Astrocyte (in vitro differentiated cells and primary cell): ENCODE measurements around the gene LBX1. TPM values are rescaled to one million over a fixed set of nuclear protein-coding genes. Genes with fewer than 3 reads are reported as not detected.

ENCODE experiments used
- DNase-seq: peaks from one replicate; pipeline ENCODE4 v3.0.0-alpha.2; 2010; ENCODE audit warnings: low read depth
- FAIRE-seq: peaks from 2 replicates; lab custom pipeline; 2011; peaks lifted over from hg19 to GRCh38; lab: Jason Lieb, UNC
- H2AFZ ChIP-seq: 2 replicates; pipeline ENCODE4 v1.6.0; 2012; ENCODE audit warnings: low read depth, low read length, inconsistent platforms
- H3K27ac ChIP-seq: 2 replicates; pipeline ENCODE4 v1.5.1; 2011; ENCODE audit warnings: low read depth, low read length, inconsistent platforms
- H3K27me3 ChIP-seq: 2 replicates; pipeline ENCODE4 v1.6.0; 2011; ENCODE audit warnings: low read length, inconsistent platforms; ENCODE audit not compliant: insufficient read depth
- H3K36me3 ChIP-seq: 2 replicates; pipeline ENCODE4 v1.5.1; 2011; ENCODE audit warnings: low read length, inconsistent platforms; ENCODE audit not compliant: insufficient read depth
- H3K4me1 ChIP-seq: 2 replicates; pipeline ENCODE4 v1.5.1; 2011; ENCODE audit warnings: low read length, inconsistent platforms; ENCODE audit not compliant: insufficient read depth
- H3K4me2 ChIP-seq: 2 replicates; pipeline ENCODE4 v1.6.0; 2012; ENCODE audit warnings: low read length, inconsistent platforms
- H3K4me3 ChIP-seq: 2 replicates; pipeline ENCODE4 v1.5.1; 2011; ENCODE audit warnings: low read depth, mild to moderate bottlenecking, low read length, inconsistent platforms; ENCODE audit not compliant: insufficient read depth
- H3K79me2 ChIP-seq: 2 replicates; pipeline ENCODE4 v1.6.0; 2012; ENCODE audit warnings: mild to moderate bottlenecking, low read length, inconsistent platforms; ENCODE audit not compliant: insufficient read depth
- H3K9ac ChIP-seq: 2 replicates; pipeline ENCODE4 v1.6.0; 2012; ENCODE audit warnings: mild to moderate bottlenecking, low read length, inconsistent platforms
- H3K9me3 ChIP-seq: 2 replicates; pipeline ENCODE4 v1.5.1; 2012; ENCODE audit warnings: low read depth, mild to moderate bottlenecking, low read length, inconsistent platforms; ENCODE audit not compliant: insufficient read depth
- H4K20me1 ChIP-seq: 2 replicates; pipeline ENCODE4 v1.6.0; 2012; ENCODE audit warnings: low read length, inconsistent platforms; ENCODE audit not compliant: insufficient read depth
- H3K27ac Mint-ChIP-seq: one replicate; pipeline ENCODE4 v1.8.0; 2021; ENCODE audit warnings: mild to moderate bottlenecking, mixed read lengths; ENCODE audit not compliant: unreplicated experiment
- H3K27me3 Mint-ChIP-seq: one replicate; pipeline ENCODE4 v1.8.0; 2021; ENCODE audit warnings: low read depth, mixed read lengths; ENCODE audit not compliant: unreplicated experiment
- H3K36me3 Mint-ChIP-seq: one replicate; pipeline ENCODE4 v1.8.0; 2021; ENCODE audit warnings: low read depth, mixed read lengths; ENCODE audit not compliant: unreplicated experiment
- H3K4me1 Mint-ChIP-seq: one replicate; pipeline ENCODE4 v1.8.0; 2021; ENCODE audit warnings: low read depth, mixed read lengths; ENCODE audit not compliant: unreplicated experiment
- H3K4me3 Mint-ChIP-seq: one replicate; pipeline ENCODE4 v1.8.0; 2021; ENCODE audit warnings: mild to moderate bottlenecking, moderate library complexity, mixed read lengths; ENCODE audit not compliant: unreplicated experiment
- H3K9me3 Mint-ChIP-seq: one replicate; pipeline ENCODE4 v1.8.0; 2021; ENCODE audit warnings: mild to moderate bottlenecking, mixed read lengths; ENCODE audit not compliant: unreplicated experiment
- EZH2 ChIP-seq: IDR thresholded peaks from 2 replicates; pipeline ENCODE4 v1.6.1; 2012; ENCODE audit warnings: mild to moderate bottlenecking, low read length, inconsistent platforms; ENCODE audit not compliant: insufficient read depth
- total RNA-seq: library from RNA; stranded (reverse); gene quantifications from 2 replicates; pipeline ENCODE4 v1.2.1, GENCODE V29; 2021
- TF ChIP-seq, protein P1 (sequence below): IDR thresholded peaks from 2 replicates; pipeline ENCODE4 v1.5.1; 2011; ENCODE audit warnings: low read depth, mild to moderate bottlenecking, inconsistent platforms, low read length, moderate library complexity; ENCODE audit not compliant: insufficient read depth

Gene LBX1
- total RNA-seq, 1 donor from 2014 or later = not detected

DNA sequence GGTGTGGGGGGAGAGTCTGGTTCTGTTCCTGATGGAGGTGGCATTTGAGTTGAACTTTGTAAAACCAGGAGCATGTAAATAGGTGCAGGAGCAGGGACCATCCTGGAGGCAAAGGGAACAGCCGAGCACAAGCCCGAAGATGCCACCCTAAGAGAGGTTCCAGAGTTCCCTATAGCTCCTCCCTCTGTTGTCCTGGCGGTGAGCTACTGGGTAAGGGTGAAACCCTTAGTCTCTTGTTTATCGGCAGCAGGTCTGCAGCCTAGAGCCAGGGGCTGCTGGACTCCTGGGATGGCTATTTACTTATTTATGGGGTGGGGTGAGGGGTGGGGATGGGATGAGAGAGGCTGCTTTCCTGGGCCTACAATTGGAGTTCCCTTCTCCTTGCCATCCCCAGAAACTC is 6.5 kb upstream of the LBX1 start:
- peaks cover 21% of the 10 kb centered on the region for H4K20me1 ChIP-seq
- Mint-ChIP-seq H3K27ac (no peak overlapping the region), H3K4me1 (peaks cover 3% of the 10 kb centered on the region), H3K9me3 (peaks cover 2% of the 10 kb centered on the region), H3K36me3 (no peaks in the 10 kb centered on the region), H3K27me3 (peaks cover 91% of the 10 kb centered on the region), H3K4me3 (no peak overlapping the region)
- H3K27me3 ChIP-seq = peaks cover 99% of the 10 kb centered on the region
- no peak for TF ChIP-seq EZH2
- TF ChIP-seq, protein P1, sequence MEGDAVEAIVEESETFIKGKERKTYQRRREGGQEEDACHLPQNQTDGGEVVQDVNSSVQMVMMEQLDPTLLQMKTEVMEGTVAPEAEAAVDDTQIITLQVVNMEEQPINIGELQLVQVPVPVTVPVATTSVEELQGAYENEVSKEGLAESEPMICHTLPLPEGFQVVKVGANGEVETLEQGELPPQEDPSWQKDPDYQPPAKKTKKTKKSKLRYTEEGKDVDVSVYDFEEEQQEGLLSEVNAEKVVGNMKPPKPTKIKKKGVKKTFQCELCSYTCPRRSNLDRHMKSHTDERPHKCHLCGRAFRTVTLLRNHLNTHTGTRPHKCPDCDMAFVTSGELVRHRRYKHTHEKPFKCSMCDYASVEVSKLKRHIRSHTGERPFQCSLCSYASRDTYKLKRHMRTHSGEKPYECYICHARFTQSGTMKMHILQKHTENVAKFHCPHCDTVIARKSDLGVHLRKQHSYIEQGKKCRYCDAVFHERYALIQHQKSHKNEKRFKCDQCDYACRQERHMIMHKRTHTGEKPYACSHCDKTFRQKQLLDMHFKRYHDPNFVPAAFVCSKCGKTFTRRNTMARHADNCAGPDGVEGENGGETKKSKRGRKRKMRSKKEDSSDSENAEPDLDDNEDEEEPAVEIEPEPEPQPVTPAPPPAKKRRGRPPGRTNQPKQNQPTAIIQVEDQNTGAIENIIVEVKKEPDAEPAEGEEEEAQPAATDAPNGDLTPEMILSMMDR = no peak
- FAIRE-seq (no peak), DNase-seq (no peak)
- H3K4me2 ChIP-seq = no peak overlapping the region
- no peaks in the 10 kb centered on the region for H3K4me1 ChIP-seq
- no peak overlapping the region for H3K9ac ChIP-seq
- H2AFZ ChIP-seq = no peak overlapping the region
- no peaks in the 10 kb centered on the region for H3K79me2 ChIP-seq
- no peaks in the 10 kb centered on the region for H3K9me3 ChIP-seq
- no peaks in the 10 kb centered on the region for H3K36me3 ChIP-seq
- H3K4me3 ChIP-seq = no peak overlapping the region
- H3K27ac ChIP-seq = no peak overlapping the region

DNA sequence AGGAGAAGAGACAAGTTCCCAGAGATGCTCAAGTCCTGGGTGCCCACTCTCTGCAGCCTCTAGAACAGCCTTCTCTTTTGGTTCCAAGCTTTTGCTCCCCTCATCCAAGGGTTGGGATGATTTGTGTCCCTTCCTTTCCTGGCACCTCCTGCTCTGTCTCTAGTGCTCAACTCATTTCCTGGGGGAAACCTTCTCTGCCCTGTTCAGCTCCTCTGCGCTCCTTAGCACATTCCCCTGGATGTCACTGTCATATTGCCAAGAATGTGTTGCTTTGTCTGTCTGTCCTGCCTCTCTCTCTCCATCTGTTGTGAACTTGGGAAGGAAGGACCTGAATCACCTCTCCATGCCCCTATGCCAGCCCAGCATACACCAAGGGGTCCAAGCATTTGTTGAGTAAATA is 5.1 kb upstream of the LBX1 start:
- Histone ChIP-seq H3K79me2 (no peaks in the 10 kb centered on the region), H4K20me1 (peaks cover 29% of the 10 kb centered on the region), H3K27ac (no peak overlapping the region), H3K27me3 (peaks cover 93% of the 10 kb centered on the region), H3K9ac (no peak overlapping the region), H3K4me2 (no peak overlapping the region), H2AFZ (no peak overlapping the region), H3K4me3 (no peak overlapping the region), H3K4me1 (no peaks in the 10 kb centered on the region), H3K9me3 (no peaks in the 10 kb centered on the region), H3K36me3 (no peaks in the 10 kb centered on the region)
- Mint-ChIP-seq H3K36me3 (no peaks in the 10 kb centered on the region), H3K4me3 (no peak overlapping the region), H3K27ac (no peak overlapping the region), H3K9me3 (peaks cover 2% of the 10 kb centered on the region), H3K27me3 (peaks cover 82% of the 10 kb centered on the region), H3K4me1 (peaks cover 3% of the 10 kb centered on the region)
- TF ChIP-seq, protein P1 = no peak
- TF ChIP-seq EZH2 = no peak
- DNase-seq = no peak
- no peak for FAIRE-seq

DNA sequence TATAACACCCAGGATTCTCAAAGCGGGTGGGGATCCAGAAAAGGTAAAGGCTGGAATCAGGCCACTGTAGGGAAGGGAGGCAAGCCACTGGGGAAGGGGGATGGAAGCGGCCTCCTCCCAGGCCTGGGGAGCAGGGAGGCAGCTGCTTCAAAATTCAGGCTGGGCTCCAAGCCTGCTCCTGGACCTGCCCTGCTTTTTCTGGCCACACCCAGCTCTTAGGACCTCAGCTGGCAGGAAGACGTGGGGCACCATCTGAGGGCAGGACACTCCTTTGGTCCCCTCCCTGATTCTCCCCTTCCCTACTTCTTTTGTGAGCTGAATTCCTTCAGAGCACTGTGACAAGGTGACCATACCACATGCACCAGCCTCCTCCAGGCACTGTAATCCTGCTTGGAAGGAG is 4.6 kb upstream of the LBX1 start:
- Mint-ChIP-seq H3K4me1 (peaks cover 3% of the 10 kb centered on the region), H3K4me3 (no peak overlapping the region), H3K9me3 (peaks cover 2% of the 10 kb centered on the region), H3K27me3 (peaks cover 82% of the 10 kb centered on the region), H3K36me3 (no peaks in the 10 kb centered on the region), H3K27ac (no peak overlapping the region)
- no peak for DNase-seq
- no peaks in the 10 kb centered on the region for H3K79me2 ChIP-seq
- no peak overlapping the region for H3K27ac ChIP-seq
- H3K36me3 ChIP-seq = no peaks in the 10 kb centered on the region
- no peaks in the 10 kb centered on the region for H3K4me1 ChIP-seq
- peaks cover 32% of the 10 kb centered on the region for H4K20me1 ChIP-seq
- no peak overlapping the region for H3K4me2 ChIP-seq
- H3K9ac ChIP-seq = no peak overlapping the region
- FAIRE-seq = no peak
- H3K27me3 ChIP-seq = peaks cover 93% of the 10 kb centered on the region
- no peak overlapping the region for H2AFZ ChIP-seq
- H3K4me3 ChIP-seq = no peak overlapping the region
- H3K9me3 ChIP-seq = no peaks in the 10 kb centered on the region
- TF ChIP-seq EZH2 = no peak
- TF ChIP-seq, protein P1 = no peak
